Retinal pigment epithelial cell (primary cell): Measurements from ENCODE around the gene IL12B.

Source experiments
- DNase-seq: peaks from one replicate; pipeline ENCODE4 v3.0.0-alpha.2; 2010; ENCODE audit warnings: low read depth
- H3K4me3 ChIP-seq: 2 replicates; pipeline ENCODE4 v1.5.1; 2011; ENCODE audit warnings: mild to moderate bottlenecking, low read length, control low read depth, moderate library complexity
- CTCF ChIP-seq: conservative IDR thresholded peaks from 2 replicates; pipeline ENCODE4 v1.5.1; 2011; ENCODE audit warnings: low read depth, low read length, control low read depth, inconsistent platforms

The IL12B gene

DNA sequence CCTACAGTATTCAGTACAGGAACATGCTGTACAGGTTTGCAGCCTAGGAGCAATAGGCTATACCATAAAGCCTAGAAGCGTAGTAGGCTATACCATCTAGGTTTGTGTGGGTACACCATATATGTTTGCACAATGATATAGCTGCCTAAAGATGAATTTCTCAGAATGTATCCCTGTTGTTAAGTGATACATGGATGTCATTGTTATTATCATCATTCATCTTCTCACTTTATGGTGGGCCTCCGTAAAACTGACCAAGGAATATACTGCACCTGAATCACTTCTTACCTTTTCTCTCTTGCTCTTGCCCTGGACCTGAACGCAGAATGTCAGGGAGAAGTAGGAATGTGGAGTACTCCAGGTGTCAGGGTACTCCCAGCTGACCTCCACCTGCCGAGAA is 11.8 kb downstream of the IL12B start:
- no peak overlapping the region for H3K4me3 ChIP-seq
- no peak for DNase-seq
- no peak for TF ChIP-seq CTCF

DNA sequence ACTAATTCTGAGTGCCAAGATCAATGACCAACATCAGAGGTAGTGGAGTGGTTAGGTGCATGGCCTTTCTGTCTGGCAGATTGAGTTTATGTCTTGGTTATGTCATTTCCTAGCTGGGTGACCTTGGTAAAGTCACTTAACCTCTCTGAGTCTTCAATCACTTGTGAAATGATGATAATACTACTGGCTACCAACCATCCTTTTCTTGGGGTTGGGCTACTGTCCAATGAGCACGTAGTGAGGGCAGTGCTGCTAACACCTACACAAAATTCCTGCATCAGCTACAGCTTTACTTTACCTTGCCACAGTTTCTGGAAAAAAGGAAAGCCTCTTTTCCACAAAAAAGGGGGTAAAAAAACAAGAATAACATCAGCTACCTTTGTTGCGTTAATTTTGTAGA is 12.4 kb downstream of the IL12B start:
- no peak for TF ChIP-seq CTCF
- DNase-seq, result no peak

DNA sequence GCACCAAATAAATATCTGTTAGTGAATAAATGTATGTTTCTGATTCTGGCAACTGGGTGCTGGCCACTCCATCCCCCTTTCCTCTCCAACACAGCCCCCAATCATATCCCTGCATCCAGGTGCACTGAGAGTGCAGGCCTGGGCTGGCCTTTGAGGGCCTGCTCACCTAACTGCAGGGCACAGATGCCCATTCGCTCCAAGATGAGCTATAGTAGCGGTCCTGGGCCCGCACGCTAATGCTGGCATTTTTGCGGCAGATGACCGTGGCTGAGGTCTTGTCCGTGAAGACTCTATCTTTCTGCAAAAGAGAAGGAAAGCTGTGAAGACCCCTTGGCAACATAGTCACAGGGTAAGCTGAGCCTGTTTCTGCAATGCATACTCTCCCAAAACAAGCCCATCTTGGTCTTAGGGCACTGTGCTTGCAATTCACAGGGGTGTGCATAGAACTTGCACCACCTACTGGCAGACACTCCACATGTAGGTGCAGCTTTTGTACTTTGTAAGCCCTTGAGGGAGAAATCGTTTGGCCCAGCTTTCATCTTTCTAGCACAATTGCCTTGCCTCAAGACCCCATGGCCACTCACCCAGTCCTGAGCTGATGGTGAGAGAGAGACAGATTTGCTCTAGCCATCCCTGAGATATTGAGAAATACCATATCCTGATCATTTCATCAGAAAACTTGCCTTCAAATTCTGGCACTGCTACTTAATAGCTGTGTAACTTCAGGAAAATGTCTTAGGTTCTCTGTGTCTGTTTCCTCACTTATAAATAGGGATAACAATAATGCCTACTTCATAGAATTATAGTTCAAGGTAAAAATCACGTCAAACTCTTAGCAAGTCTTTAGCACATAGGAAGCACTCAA is 13.5 kb downstream of the IL12B start:
- peak; percentile 92 for TF ChIP-seq CTCF
- no peak overlapping the region for H3K4me3 ChIP-seq
- no peak for DNase-seq

More for the DNA sequence above, 12.4 kb downstream of the IL12B start:
- no peak overlapping the region for H3K4me3 ChIP-seq

GRCh38 chr5:159313197-159313596 is 17.1 kb downstream of the IL12B start:
- TF ChIP-seq CTCF, result no peak
- no peak overlapping the region for H3K4me3 ChIP-seq
- DNase-seq, result no peak

DNA sequence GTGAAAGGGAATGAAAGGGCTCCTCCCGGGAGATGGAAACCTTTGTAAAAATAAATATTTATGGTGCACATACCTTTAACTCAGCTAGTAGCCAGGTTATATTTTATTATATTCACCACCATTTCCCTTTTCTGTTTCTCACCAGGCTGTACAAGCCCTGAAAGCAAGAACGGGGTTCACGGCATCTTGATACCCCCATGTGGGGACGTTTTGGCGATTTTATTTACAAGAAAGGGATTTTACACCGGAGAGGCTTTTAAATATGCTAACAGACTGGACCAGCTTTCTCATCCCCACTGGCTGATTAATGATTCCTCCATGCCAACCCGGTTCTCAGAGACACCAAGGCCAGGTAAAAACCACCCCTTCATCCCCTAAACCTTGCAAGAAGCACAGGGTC is 19.2 kb downstream of the IL12B start:
- no peak for TF ChIP-seq CTCF
- H3K4me3 ChIP-seq, result peak overlapping the region; percentile 34
- DNase-seq, result no peak

DNA sequence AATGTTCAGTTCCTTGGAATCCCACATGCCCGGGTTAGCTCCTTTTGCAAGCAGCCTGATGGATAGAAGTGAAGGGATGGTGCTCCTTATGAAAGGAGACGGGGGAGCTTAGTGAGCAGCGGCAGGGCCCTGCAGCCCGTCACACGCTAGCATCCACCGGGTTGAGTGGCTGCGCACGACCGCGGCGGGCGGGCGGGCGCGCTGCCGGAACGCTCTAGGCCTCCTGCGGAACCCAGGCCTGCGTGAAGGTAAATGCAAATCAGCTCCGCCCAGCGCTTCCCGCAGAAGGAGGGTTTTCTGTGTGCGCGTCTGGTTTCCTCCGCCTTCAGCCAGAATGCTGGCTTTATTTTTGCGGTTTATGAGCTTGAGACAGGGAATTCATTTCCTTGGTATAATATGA is 19.8 kb downstream of the IL12B start:
- TF ChIP-seq CTCF, result no peak
- peak overlapping the region; percentile 34 for H3K4me3 ChIP-seq
- DNase-seq, result no peak
